GM12875 (cell line): ENCODE measurements around the gene TGFB2.

Source experiments
- H3K4me3 ChIP-seq: one replicate; pipeline ENCODE4 v1.5.1; 2011; ENCODE audit warnings: low read depth, low read length, control low read depth
- CTCF ChIP-seq: IDR thresholded peaks from 2 replicates; pipeline ENCODE4 v1.5.1; 2011; ENCODE audit warnings: low read depth, mild to moderate bottlenecking, control low read depth, inconsistent platforms, low read length, moderate library complexity, borderline replicate concordance; ENCODE audit not compliant: insufficient read depth

TGFB2 gene

GRCh38 chr1:218401441-218401997 is 56.4 kb downstream of the TGFB2 start:
- TF ChIP-seq CTCF, result no peak
- H3K4me3 ChIP-seq, result no peak overlapping the region

GRCh38 chr1:218401998-218402785 is 57.1 kb downstream of the TGFB2 start:
- no peak overlapping the region for H3K4me3 ChIP-seq
- no peak for TF ChIP-seq CTCF

GRCh38 chr1:218402786-218403120 is 57.6 kb downstream of the TGFB2 start:
- TF ChIP-seq CTCF, result no peak

GRCh38 chr1:218403300-218403699 is 58.2 kb downstream of the TGFB2 start:
- no peak for TF ChIP-seq CTCF
- no peak overlapping the region for H3K4me3 ChIP-seq

More at GRCh38 chr1:218402786-218403120, 57.6 kb downstream of the TGFB2 start:
- H3K4me3 ChIP-seq, result no peak overlapping the region

- no peak overlapping the region for H3K4me3 ChIP-seq
- no peak for TF ChIP-seq CTCF
These were observed 62.5 kb downstream of the TGFB2 start for GRCh38 chr1:218407630-218408029.

- H3K4me3 ChIP-seq, result no peak overlapping the region
- no peak for TF ChIP-seq CTCF
These were observed 63.0 kb downstream of the TGFB2 start for GRCh38 chr1:218408135-218408534.

- no peak overlapping the region for H3K4me3 ChIP-seq
- no peak for TF ChIP-seq CTCF
These were observed 63.8 kb downstream of the TGFB2 start for GRCh38 chr1:218408942-218409341.
